Suprapubic skin (tissue), 4 donors: ENCODE measurements around the gene GPR176.

Experiments
- EP300 ChIP-seq: sonication (generic); formaldehyde crosslinking; IDR thresholded peaks from one replicate; pipeline ENCODE4 v1.6.1; 2017; ENCODE audit warnings: antibody characterized with exemption
- POLR2A ChIP-seq, 2 donors: fragments of 450-650 bp; IDR thresholded peaks; one replicate each; pipeline ENCODE4 v1.6.1; 2017; ENCODE audit warnings: antibody characterized with exemption in 2 of 2, mild to moderate bottlenecking in 2 of 2, moderate library complexity in 2 of 2
- POLR2AphosphoS5 ChIP-seq, 3 donors: sonication (generic); formaldehyde crosslinking; IDR thresholded peaks; one replicate each; pipeline ENCODE4 v1.6.1; 2017; ENCODE audit warnings: antibody characterized with exemption in 3 of 3
- TF ChIP-seq, protein P1 (sequence below), 2 donors: fragments of 200-600 bp in 1 of 2; fragments of 450-650 bp in 1 of 2; sonication (generic) in 1 of 2; IDR thresholded peaks; one replicate each; pipeline ENCODE4 v1.5.1; 2016 to 2019; ENCODE audit warnings: antibody characterized with exemption in 2 of 2, mild to moderate bottlenecking in 1 of 2, moderate library complexity in 1 of 2

DNA sequence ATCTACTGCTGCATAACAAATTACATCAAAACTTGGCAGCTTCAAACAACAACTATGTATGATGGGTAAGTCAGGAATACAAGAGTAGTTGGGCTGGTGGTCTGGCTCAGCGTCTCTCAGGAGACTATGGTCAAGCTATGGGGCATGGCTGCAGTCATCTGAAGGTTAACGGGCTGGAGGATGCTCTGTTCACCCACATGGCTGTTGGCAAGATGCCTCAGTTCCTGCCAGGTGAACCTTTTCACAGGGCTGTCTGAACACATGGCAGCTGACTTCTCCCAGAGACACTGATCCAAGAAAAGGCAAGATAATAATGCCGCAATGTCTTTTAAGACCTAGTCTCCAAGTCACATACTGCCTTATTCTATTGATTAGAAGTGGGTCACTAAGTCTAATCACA lies 63.7 kb downstream of the GPR176 start:
- TF ChIP-seq, protein P1, sequence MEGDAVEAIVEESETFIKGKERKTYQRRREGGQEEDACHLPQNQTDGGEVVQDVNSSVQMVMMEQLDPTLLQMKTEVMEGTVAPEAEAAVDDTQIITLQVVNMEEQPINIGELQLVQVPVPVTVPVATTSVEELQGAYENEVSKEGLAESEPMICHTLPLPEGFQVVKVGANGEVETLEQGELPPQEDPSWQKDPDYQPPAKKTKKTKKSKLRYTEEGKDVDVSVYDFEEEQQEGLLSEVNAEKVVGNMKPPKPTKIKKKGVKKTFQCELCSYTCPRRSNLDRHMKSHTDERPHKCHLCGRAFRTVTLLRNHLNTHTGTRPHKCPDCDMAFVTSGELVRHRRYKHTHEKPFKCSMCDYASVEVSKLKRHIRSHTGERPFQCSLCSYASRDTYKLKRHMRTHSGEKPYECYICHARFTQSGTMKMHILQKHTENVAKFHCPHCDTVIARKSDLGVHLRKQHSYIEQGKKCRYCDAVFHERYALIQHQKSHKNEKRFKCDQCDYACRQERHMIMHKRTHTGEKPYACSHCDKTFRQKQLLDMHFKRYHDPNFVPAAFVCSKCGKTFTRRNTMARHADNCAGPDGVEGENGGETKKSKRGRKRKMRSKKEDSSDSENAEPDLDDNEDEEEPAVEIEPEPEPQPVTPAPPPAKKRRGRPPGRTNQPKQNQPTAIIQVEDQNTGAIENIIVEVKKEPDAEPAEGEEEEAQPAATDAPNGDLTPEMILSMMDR (IDR thresholded peaks at IDR 0.05), result no peak
- TF ChIP-seq POLR2A (IDR thresholded peaks at IDR 0.05) (no peak), POLR2AphosphoS5 (IDR thresholded peaks at IDR 0.05) (no peak), EP300 (no peak)
